DMS153 (cell line): ENCODE measurements around the gene PPP1R9B.

Source experiments
- DNase-seq: peaks from one replicate; lab custom pipeline; 2025; lab: John Stamatoyannopoulos, UW

The PPP1R9B gene

GRCh38 chr17:50155115-50155819 lies 4.8 kb upstream of the PPP1R9B start:
- no peak for DNase-seq

GRCh38 chr17:50154604-50155003 lies 4.1 kb upstream of the PPP1R9B start:
- DNase-seq: no peak

DNA sequence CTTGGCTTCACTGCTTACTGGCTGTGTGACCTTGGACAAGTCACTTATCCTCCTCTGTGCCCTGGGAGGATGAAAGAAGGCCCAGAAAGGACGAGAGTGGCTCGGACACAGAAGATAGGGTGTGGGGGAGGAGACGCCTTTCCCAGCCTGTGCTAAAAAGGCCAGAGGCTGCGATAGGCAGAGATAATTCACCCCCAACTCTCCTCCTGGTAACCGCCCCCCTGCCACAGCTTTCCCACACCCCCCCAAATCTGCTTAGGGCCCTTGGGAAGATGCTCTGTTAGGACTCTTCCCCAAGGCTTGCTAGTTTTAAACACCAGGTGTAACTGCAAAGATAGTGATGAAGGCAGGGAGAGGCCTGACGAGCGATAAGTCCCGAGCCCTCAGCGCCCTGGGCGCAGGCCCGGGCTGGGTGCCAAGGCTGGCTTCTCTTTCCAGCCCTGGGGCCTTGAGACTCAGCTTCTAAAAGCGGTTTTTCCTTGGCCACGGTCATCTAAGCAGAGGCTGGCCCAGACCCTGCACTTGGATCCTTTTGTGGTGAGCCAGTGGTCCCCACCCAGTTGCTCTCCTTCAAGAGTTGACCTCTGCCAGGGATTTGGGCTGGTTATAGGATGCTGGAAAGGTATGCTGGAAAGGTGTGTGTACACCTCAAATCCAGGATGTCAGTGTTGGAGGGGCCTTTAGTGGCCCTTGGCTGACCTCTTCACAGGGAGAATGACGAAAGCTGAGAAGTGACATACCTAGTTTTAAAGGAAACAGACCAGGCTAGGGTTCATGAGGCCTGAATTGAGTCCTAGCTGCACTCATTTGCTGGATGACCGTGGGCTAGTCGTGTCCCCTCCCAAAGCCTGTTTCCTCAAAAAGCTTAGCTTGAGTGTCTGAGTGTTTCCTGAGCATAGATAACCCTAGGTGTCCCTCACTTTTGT lies 3.4 kb upstream of the PPP1R9B start:
- no peak for DNase-seq

DNA sequence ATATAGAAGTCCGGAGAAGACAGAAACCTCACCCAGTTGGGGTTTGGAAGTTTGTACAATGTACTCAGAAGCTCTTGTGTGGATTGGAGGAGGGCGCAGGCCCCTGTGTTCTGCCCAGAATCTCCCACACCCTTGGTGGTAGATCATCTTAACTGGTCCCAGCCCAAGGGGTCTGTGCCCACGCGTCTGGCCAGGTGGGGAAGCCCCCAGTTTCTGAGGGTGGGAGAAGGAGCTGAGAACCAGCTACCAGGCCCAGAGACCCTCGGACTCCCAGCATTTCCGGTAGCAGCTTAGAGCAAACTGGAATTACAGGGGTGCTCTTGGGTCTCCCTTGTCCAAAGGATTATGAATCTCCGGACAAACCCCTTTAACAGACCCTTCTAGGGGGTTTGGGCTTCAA lies 2.3 kb upstream of the PPP1R9B start:
- no peak for DNase-seq

- DNase-seq: peak; percentile 79
Measured at GRCh38 chr17:50151937-50152547, 1.6 kb upstream of the PPP1R9B start.

DNA sequence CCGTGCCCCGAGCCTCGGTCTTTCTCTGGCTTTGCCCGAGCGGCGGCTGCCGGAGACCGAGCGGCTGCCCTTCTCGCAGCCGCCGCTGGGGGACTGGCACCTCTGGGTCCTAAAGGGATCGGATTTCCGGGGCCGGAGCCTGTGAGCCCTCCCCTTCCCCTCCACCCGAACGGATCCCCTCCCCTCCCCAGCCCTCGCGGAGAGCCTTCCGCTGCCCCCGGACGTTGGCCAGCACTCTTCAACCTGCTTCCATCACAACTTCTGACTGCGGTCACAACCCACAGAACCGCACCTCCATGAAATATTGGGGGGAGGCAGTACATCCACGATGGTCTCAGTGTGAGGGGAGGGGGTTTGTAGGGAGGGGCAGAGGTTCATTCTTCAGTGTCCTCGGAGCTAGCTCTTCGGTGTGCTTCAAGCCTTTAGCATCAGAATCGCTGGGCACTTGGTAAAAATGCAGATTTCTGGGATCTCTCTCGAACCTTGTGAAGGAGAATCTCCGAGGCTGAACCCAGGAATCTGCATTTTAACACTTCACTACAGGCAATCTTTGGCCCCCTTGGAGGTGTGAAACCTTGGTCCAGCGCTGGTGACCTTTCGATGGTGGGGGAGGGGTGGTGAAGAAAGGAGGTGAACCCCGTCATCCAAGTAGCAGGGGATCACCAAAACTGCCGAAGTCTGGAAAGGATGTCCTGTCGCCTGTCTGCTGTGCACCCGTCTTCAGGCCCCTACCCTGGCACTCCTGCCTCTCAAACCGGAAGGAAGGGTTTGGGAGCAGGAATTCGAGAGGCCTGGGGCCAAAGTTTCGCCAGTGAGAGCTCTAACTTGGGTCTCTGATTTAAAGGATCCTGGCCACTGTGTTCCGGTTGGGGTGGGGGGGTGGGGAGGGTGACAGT lies 812 bp upstream of the PPP1R9B start:
- peak; percentile 76 for DNase-seq

DNA sequence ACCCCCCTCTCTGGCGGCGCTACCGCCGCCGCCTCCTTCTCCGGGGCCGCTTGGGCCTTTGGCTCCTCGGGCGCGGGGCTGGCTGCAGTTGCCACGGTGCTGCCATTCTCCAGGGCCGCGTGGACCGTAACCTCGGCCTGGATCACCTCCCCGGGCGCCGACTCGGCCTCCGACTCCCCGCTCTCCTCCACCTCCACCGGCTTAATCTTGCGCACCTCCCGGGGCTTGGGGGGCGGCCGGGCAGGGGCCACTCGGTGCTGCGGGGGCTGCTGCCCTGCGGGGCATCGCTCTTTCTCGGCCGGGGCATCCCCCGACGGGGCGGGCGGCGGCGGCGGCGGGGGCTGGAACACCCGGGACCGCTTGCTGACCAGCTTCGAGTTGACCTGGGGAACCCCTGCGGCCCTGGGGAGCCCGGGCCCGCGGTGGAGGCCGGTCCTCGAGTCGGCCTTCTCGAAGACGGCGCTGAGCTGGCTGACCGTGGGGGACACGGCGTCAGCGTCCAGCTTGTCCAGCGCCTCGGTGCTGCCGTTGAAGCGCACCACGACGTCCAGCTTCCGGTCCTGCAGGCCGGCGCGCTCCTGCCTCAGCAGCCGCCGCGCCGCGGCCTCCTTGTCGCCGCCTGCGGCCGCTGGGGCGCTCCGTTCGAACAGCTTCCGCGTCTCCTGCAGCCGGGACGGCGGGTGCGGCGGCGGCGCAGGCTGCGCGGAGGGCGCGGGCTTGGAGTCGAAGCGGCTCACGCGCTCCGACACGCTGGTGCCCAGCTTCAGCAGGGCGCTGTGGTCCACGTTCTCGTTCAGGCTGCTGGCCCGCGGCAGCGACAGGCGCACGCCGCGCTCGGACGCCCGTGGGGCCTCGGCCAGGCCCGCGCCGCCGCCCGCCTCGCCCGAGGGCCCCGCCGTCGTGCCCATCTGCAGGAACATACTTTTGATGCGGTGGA lies 792 bp downstream of the PPP1R9B start:
- DNase-seq: peak; percentile 15

GRCh38 chr17:50149091-50149416 lies 1.4 kb downstream of the PPP1R9B start:
- no peak for DNase-seq

DNA sequence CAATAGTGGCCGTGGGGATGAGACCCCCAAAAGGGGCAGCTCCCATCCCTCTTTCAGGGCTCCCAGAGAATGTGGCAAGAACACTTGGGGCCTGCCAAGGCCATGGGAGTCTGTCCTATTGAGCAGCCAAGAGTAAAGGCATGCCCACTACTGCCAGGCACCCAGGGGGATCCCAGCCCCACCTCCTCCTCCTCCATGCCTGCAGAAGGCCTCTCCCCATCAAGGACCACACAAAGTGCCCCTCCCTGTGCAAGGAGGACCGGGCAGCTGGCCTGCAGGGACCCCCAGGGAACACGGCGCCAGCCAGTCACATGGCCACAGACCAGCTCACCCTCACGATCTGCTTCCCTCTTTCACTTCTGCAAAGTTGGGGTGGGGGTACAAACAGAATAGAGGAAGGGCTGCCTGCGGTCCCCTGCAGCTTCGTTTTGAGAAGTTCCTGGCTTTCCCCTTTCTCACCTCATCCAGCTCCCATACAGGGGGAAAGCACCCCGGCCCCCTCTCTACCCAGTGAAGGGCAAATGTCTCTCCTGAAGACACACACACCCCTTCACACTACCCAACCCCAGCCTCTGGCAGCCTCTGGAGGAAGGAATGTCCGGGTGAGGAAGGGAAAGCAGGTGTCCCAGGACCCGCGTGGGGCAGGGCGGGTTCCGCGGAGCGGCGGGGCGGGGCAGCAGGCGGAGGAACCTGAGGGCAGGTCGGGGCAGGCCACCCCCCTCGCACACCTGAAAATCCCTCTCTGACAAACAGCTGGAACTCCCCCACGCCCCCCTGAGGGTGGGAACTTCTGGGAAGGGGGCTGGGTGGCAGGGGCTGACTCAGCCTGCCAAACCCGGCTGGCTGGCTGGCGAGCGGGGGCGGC lies 2.0 kb downstream of the PPP1R9B start:
- no peak for DNase-seq

- no peak for DNase-seq
Measured at GRCh38 chr17:50147841-50148225, 2.6 kb downstream of the PPP1R9B start.

- no peak for DNase-seq
Measured at GRCh38 chr17:50146927-50147665, 3.4 kb downstream of the PPP1R9B start.

- no peak for DNase-seq
Measured at GRCh38 chr17:50146230-50146926, 4.1 kb downstream of the PPP1R9B start.

- no peak for DNase-seq
Measured at GRCh38 chr17:50145532-50146229, 4.8 kb downstream of the PPP1R9B start.

- no peak for DNase-seq
Measured at GRCh38 chr17:50144845-50145531, 5.5 kb downstream of the PPP1R9B start.

- no peak for DNase-seq
Measured at GRCh38 chr17:50144355-50144754, 6.1 kb downstream of the PPP1R9B start.

GRCh38 chr17:50143461-50144176 lies 6.9 kb downstream of the PPP1R9B start:
- DNase-seq: no peak

GRCh38 chr17:50141745-50142110 lies 8.7 kb downstream of the PPP1R9B start:
- DNase-seq: no peak
